H1 (cell line): Measurements from ENCODE around the gene EXT2. TPM values are rescaled to one million over a fixed set of nuclear protein-coding genes. Genes with fewer than 3 reads are reported as not detected.

ENCODE experiments used
- BCL11A ChIP-seq, 2 experiments: IDR thresholded peaks; one replicate each; pipeline ENCODE4 v1.6.1; 2011; ENCODE audit warnings: low read depth in 2 of 2, low read length in 2 of 2, mild to moderate bottlenecking in 2 of 2
- RFX5 ChIP-seq: IDR thresholded peaks from 2 replicates; pipeline ENCODE4 v1.6.1; 2011; ENCODE audit warnings: low read depth, low read length, improper control_type of control experiment, borderline replicate concordance
- SIX5 ChIP-seq: IDR thresholded peaks from 2 replicates; pipeline ENCODE4 v1.6.1; 2011; ENCODE audit warnings: mild to moderate bottlenecking, low read depth, low read length
- SUZ12 ChIP-seq: fragments of 200-600 bp; sonication (generic); IDR thresholded peaks from 2 replicates; pipeline ENCODE4 v1.6.1; 2012; ENCODE audit warnings: mild to moderate bottlenecking, inconsistent platforms, low read length, moderate library complexity, mixed read lengths
- polyA plus RNA-seq, 7 experiments: library from polyadenylated mRNA; depleted of rRNA in 3 of 7; stranded (reverse) in 5 of 7; unstranded in 2 of 7; fragments of >200 nt in 5 of 7; fragments of 200-250 nt in 2 of 7; gene quantifications; 1 replicate in 5 of 7; 2 replicates in 1 of 7; 4 replicates in 1 of 7; pipeline versions ENCODE4 v1.2.1 to v1.2.3, GENCODE V29; 2011 to 2013; ENCODE audit warnings: missing spikeins in 2 of 7, mixed read lengths in 2 of 7
- total RNA-seq: library from RNA; stranded (reverse); fragmentation: NEBNext Ultra II Directional; extraction: Animal tissue kit (Norgen Biotek cat#: 25700); gene quantifications from 2 replicates; pipeline ENCODE4 v1.2.1, GENCODE V29; 2021

The EXT2 gene
- total and polyA plus RNA-seq, 2 of the 8 experiments (the other 6 are each of a cell fraction or from before 2014, with no cell fraction given), result 29.8 to 42.8 TPM

DNA sequence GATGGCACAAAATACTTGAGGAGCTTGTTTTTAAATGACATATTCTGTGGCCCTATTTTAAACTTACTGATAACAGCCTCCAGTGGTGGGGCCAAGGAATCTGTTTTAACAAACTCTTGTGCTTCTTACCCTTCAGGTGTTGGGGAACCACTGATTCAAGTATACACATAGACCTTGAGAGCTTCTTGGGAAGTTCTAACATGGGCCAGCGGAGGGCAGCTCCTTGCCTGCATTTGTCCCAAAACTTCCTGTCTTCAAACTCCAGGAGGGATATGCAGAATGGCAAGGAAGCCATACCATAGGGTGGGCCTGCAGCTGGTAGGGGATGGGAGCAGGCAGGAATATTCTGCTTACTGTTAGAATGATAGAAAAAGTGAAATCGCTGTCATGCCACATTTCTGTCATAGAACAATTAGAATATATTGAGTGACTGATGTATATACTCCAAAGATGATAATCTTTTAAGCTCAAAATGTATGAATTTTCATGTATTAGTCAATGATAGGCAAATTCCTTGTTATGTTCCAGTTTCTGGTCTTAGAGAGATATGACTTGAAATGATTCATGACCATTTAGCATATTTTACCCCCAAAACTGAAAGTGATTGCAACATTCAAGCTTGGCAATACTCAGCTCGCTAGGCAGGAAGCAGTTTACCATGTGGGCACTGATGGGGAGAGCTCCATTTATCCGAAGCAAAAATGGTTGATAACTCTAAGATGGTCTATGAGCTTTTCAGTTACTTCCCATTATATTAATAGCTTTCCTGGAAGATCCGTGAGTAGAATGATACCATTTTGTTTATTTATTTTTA lies 9.2 kb downstream of the EXT2 start (continued):
- TF ChIP-seq SUZ12, result no peak
- no peak for TF ChIP-seq RFX5
- no peak for TF ChIP-seq SIX5
- TF ChIP-seq BCL11A (IDR thresholded peaks at IDR 0.05; ENCODE audit: low read depth in 2 of 2, low read length in 2 of 2), result no peak
